ENCODE data around the gene HOOK2. TPM values are rescaled to one million over a fixed set of nuclear protein-coding genes. Genes with fewer than 3 reads are reported as not detected.

Gene HOOK2
- total RNA-seq, 1 experiment from 2014 or later: 96.3 TPM

DNA sequence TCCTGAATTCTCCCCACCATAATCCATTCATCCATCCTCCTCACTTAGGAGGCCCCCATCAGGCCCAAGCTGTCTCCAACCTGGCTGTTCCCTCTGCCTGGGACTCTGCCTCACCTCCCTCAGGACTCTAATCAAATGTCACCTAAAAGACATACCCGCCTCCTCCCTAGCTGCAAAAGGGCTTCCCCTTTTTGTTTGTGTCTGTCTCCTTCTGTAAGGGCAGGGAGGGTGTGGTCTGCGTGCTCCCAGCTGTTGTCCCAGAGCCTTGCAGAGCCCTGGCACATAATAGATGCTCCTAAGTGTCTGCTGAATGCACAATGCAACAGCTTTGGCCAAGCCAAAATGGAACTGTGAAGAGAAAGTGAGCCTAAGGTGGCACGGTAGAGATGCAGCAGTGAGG lies 45.3 kb downstream of the HOOK2 start:
- Histone ChIP-seq H3K9ac (ENCODE audit: low read length) (no peak overlapping the region), H3K27ac (ENCODE audit: low read depth, low read length) (no peak overlapping the region), H4K20me1 (ENCODE audit: insufficient read depth) (peaks cover 13% of the 10 kb centered on the region; the same call in 1 of the 2 replicates), H3K4me2 (ENCODE audit: low read length) (no peak overlapping the region), H3K79me2 (ENCODE audit: insufficient read depth, low read length) (peaks cover 51% of the 10 kb centered on the region), H3K27me3 (ENCODE audit: insufficient read depth, low read length) (no peaks in the 10 kb centered on the region), H3K9me2 (ENCODE audit: insufficient read depth) (no peaks in the 10 kb centered on the region), H3K4me1 (ENCODE audit: control insufficient read depth in 1 of 2, insufficient read depth in 2 of 2, low read length in 2 of 2) (peaks cover 12 to 21% of the 10 kb centered on the region in 2 experiments), H3K36me3 (ENCODE audit: control insufficient read depth in 1 of 2, insufficient read depth in 2 of 2, low read length in 2 of 2) (peaks cover 33 to 34% of the 10 kb centered on the region in 2 experiments), H2AFZ (ENCODE audit: low read depth, low read length, poor library complexity, severe bottlenecking) (no peak overlapping the region), H3K9me3 (ENCODE audit: control insufficient read depth in 1 of 2, insufficient read depth in 1 of 2, low read depth in 1 of 2, low read length in 2 of 2) (no peaks in the 10 kb centered on the region), H3K4me3 (replicated peaks in 1 of 2; ENCODE audit: low read depth in 1 of 2, low read length in 2 of 2) (no peak overlapping the region)
- BruUV-seq (replicated peaks): no TSS peak
- intact Hi-C loops (cut with micrococcal nuclease): no loop called here
- ATAC-seq (no peak), DNase-seq (ENCODE audit: low read depth, low spot score) (no peak)
- POLR2A ChIA-PET: no interaction called here
- CTCF ChIA-PET: no interaction called here
- RAD21 ChIA-PET (ENCODE audit: low non-redundant PET in 1 of 2, low total read pairs in 2 of 2, uncharacterized antibody in 2 of 2, unreplicated experiment in 2 of 2): no interaction called here
- no peak for TF ChIP-seq POLR2A (IDR thresholded peaks at IDR 0.05; ENCODE audit: borderline replicate concordance, extremely low read depth, insufficient read depth, insufficient read length)

DNA sequence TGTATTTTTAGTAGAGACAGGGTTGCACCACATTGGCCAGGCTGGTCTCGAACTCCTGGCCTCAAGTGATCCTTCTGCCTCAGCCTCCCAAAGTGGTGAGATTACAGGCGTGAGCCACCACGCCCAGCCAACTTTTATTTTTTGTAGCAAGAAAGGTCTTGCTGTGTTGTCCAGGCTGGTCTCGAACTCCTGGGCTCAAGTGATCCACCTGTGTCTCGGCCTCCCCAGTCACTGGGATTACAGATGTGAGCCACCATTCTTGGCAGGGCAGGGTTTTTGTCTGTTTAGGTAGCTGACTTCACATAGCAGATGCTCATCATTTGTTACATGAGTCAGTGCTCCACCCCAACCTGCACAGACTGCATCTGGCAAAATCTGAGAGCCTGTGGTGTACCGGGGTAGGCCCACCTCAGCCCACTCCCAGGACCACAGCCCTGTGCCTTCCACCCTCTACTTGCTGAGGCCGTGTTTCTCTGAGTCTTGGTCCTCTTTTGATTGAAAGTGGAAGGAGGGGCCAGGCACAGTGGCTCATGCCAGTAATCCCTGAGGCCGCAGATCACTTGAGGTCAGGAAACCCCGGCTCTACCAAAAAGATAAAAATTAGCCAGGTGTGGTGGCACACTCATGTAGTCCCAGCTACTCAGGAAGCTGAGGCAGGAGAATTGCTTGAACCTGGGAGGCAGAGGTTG lies 47.5 kb downstream of the HOOK2 start:
- Histone ChIP-seq H3K79me2 (ENCODE audit: insufficient read depth, low read length) (peaks cover 44% of the 10 kb centered on the region), H3K36me3 (ENCODE audit: control insufficient read depth in 1 of 2, insufficient read depth in 2 of 2, low read length in 2 of 2) (peaks cover 33 to 34% of the 10 kb centered on the region in 2 experiments), H4K20me1 (ENCODE audit: insufficient read depth) (peaks cover 7% of the 10 kb centered on the region; the same call in 1 of the 2 replicates), H3K27ac (ENCODE audit: low read depth, low read length) (no peak overlapping the region), H3K4me2 (ENCODE audit: low read length) (no peak overlapping the region), H3K4me1 (ENCODE audit: control insufficient read depth in 1 of 2, insufficient read depth in 2 of 2, low read length in 2 of 2) (peaks cover 7 to 24% of the 10 kb centered on the region in 2 experiments), H3K4me3 (replicated peaks in 1 of 2; ENCODE audit: low read depth in 1 of 2, low read length in 2 of 2) (no peak overlapping the region), H3K27me3 (ENCODE audit: insufficient read depth, low read length) (no peaks in the 10 kb centered on the region), H3K9me2 (ENCODE audit: insufficient read depth) (no peaks in the 10 kb centered on the region), H2AFZ (ENCODE audit: low read depth, low read length, poor library complexity, severe bottlenecking) (no peak overlapping the region), H3K9ac (ENCODE audit: low read length) (no peak overlapping the region), H3K9me3 (ENCODE audit: control insufficient read depth in 1 of 2, insufficient read depth in 1 of 2, low read depth in 1 of 2, low read length in 2 of 2) (no peaks in the 10 kb centered on the region)
- POLR2A ChIA-PET: interaction anchor here (0.7 kb wide), 1 partner anchor 31 kb away, joined by 3 read pairs; no protein-coding TSS in a partner anchor
- CTCF ChIA-PET: interaction anchor here (1.6 kb wide), 1 partner anchor 28 kb away, joined by 3 read pairs; no protein-coding TSS in a partner anchor
- DNase-seq (ENCODE audit: low read depth, low spot score) (no peak), ATAC-seq (no peak)
- BruUV-seq (replicated peaks): no TSS peak
- RAD21 ChIA-PET (ENCODE audit: low non-redundant PET in 1 of 2, low total read pairs in 2 of 2, uncharacterized antibody in 2 of 2, unreplicated experiment in 2 of 2): no interaction called here
- intact Hi-C loops (cut with micrococcal nuclease): no loop called here
- TF ChIP-seq, protein P1, sequence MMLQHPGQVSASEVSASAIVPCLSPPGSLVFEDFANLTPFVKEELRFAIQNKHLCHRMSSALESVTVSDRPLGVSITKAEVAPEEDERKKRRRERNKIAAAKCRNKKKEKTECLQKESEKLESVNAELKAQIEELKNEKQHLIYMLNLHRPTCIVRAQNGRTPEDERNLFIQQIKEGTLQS (IDR thresholded peaks at IDR 0.05): no peak
- TF ChIP-seq ZNF274 (IDR thresholded peaks at IDR 0.05; ENCODE audit: low read depth, low read length) (no peak), CEBPB (IDR thresholded peaks at IDR 0.05; ENCODE audit: low read depth) (no peak), RAD21 (IDR thresholded peaks at IDR 0.05; ENCODE audit: low read depth) (no peak), SP1 (IDR thresholded peaks at IDR 0.05; ENCODE audit: low read depth) (no peak), EGR1 (IDR thresholded peaks at IDR 0.05; ENCODE audit: low read depth) (no peak), TCF7L2 (IDR thresholded peaks at IDR 0.05; ENCODE audit: borderline replicate concordance, extremely low read depth, insufficient read depth, insufficient read length) (no peak), SRF (IDR thresholded peaks at IDR 0.05; ENCODE audit: low read depth) (no peak), CBX3 (IDR thresholded peaks at IDR 0.05; ENCODE audit: low read depth) (no peak), ELF1 (IDR thresholded peaks at IDR 0.05; ENCODE audit: borderline replicate concordance, low read depth) (no peak)
- TF ChIP-seq, protein P2, sequence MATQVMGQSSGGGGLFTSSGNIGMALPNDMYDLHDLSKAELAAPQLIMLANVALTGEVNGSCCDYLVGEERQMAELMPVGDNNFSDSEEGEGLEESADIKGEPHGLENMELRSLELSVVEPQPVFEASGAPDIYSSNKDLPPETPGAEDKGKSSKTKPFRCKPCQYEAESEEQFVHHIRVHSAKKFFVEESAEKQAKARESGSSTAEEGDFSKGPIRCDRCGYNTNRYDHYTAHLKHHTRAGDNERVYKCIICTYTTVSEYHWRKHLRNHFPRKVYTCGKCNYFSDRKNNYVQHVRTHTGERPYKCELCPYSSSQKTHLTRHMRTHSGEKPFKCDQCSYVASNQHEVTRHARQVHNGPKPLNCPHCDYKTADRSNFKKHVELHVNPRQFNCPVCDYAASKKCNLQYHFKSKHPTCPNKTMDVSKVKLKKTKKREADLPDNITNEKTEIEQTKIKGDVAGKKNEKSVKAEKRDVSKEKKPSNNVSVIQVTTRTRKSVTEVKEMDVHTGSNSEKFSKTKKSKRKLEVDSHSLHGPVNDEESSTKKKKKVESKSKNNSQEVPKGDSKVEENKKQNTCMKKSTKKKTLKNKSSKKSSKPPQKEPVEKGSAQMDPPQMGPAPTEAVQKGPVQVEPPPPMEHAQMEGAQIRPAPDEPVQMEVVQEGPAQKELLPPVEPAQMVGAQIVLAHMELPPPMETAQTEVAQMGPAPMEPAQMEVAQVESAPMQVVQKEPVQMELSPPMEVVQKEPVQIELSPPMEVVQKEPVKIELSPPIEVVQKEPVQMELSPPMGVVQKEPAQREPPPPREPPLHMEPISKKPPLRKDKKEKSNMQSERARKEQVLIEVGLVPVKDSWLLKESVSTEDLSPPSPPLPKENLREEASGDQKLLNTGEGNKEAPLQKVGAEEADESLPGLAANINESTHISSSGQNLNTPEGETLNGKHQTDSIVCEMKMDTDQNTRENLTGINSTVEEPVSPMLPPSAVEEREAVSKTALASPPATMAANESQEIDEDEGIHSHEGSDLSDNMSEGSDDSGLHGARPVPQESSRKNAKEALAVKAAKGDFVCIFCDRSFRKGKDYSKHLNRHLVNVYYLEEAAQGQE (IDR thresholded peaks at IDR 0.05; ENCODE audit: low read depth): no peak
- TF ChIP-seq, protein P3, sequence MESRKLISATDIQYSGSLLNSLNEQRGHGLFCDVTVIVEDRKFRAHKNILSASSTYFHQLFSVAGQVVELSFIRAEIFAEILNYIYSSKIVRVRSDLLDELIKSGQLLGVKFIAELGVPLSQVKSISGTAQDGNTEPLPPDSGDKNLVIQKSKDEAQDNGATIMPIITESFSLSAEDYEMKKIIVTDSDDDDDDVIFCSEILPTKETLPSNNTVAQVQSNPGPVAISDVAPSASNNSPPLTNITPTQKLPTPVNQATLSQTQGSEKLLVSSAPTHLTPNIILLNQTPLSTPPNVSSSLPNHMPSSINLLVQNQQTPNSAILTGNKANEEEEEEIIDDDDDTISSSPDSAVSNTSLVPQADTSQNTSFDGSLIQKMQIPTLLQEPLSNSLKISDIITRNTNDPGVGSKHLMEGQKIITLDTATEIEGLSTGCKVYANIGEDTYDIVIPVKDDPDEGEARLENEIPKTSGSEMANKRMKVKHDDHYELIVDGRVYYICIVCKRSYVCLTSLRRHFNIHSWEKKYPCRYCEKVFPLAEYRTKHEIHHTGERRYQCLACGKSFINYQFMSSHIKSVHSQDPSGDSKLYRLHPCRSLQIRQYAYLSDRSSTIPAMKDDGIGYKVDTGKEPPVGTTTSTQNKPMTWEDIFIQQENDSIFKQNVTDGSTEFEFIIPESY (IDR thresholded peaks at IDR 0.05; ENCODE audit: extremely low read depth, insufficient replicate concordance, low read length): no peak

Measured in HCT116 (cell line).